HUES6 (cell line): ENCODE data around the gene PEAK1.
"Not testable (repeated sequence)": the region's sequence is repeated elsewhere in the genome, so short reads cannot be mapped to it uniquely, and the experiment has no call there.

Source experiments
- H3K27ac ChIP-seq: 2 replicates; pipeline ENCODE4 v1.7.0; 2013; ENCODE audit warnings: low read depth, mild to moderate bottlenecking, low read length, inconsistent platforms
- H3K27me3 ChIP-seq: 2 replicates; pipeline ENCODE4 v1.6.1; 2013; ENCODE audit warnings: low read length; ENCODE audit not compliant: control insufficient read depth, insufficient read depth
- H3K36me3 ChIP-seq: 2 replicates; pipeline ENCODE4 v1.6.1; 2013; ENCODE audit warnings: low read length; ENCODE audit not compliant: control insufficient read depth, insufficient read depth
- H3K4me1 ChIP-seq: 2 replicates; pipeline ENCODE4 v1.6.1; 2013; ENCODE audit warnings: low read length; ENCODE audit not compliant: control insufficient read depth, insufficient read depth
- H3K4me3 ChIP-seq: 2 replicates; pipeline ENCODE4 v1.5.1; 2013; ENCODE audit warnings: low read depth, low read length
- H3K9ac ChIP-seq: one replicate; pipeline ENCODE4 v1.6.1; 2013; ENCODE audit warnings: mild to moderate bottlenecking, low read length
- H3K9me3 ChIP-seq: 2 replicates; pipeline ENCODE4 v1.6.1; 2013; ENCODE audit warnings: low read depth, low read length; ENCODE audit not compliant: control insufficient read depth, insufficient read depth

Gene PEAK1

DNA sequence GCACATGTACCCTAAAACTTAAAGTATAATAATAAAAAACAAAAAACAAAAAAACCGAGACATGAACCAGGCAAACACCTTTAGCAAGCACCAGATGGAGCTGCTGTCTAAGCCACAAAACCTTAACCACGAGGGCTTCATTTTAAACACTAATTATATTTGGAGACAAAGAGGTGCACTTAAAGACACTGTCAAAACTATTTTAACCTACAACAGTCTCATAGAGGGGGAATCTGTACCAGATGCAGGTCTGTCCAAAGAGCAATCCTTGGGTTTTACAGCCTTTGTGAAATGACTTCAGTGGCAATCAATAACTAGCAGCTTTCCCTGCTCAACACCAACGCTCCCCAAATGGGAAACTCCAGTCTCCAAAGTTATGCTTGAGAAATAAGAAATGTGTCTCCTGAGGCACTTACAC lies 233.3 kb downstream of the PEAK1 start:
- no peaks in the 10 kb centered on the region for H3K9me3 ChIP-seq
- H3K4me1 ChIP-seq, result no peaks in the 10 kb centered on the region
- no peak overlapping the region for H3K9ac ChIP-seq

DNA sequence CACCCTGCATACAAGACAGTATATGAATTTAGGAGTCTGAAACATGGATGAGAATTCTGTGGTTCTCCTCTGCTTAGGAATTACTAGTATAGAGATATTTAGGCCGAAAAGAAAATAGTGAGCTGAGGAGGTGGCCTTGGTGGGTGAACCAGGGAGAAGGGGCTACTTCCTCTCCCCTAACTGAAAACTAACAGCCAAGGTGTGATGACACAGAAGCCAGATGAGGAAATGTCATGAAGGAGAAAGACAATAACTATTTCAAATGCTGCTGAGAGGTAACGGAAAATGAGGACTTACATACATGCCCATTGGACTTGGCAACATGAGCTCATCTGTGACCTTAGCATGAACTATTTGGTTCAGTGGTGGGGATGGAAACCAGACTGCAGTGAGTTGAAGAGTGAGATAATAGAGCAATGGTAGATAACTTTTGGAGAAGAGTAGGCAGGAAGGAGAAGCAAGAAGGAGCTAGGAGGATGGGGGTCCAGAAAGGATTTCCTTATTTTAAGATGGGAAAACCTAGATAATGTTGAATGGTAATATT lies 234.6 kb downstream of the PEAK1 start:
- no peaks in the 10 kb centered on the region for H3K27me3 ChIP-seq
- H3K27ac ChIP-seq, result no peak overlapping the region
- no peaks in the 10 kb centered on the region for H3K9me3 ChIP-seq
- no peaks in the 10 kb centered on the region for H3K4me1 ChIP-seq
- H3K9ac ChIP-seq, result no peak overlapping the region
- H3K4me3 ChIP-seq, result no peak overlapping the region
- no peaks in the 10 kb centered on the region for H3K36me3 ChIP-seq

More for the DNA sequence above, 233.3 kb downstream of the PEAK1 start:
- Histone ChIP-seq H3K4me3 (no peak overlapping the region), H3K27me3 (no peaks in the 10 kb centered on the region), H3K36me3 (no peaks in the 10 kb centered on the region), H3K27ac (no peak overlapping the region)

DNA sequence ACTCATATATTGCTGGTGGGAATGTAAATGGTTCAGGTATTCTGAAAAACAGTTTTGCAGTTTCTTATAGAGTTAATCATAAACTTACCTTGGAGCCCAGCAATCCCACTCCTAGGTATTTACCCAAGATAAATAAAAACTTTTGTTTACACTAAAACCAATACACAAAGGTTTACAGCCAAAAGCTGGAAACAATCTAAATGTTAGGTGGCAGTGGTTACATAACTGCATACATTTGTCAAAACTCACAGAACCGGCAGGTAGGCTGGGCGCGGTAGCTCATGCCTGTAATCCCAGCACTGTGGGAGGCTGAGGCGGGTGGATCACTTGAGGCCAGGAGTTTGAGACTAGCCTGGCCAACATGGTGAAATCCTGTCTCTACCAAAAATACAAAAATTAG lies 235.6 kb downstream of the PEAK1 start:
- not testable (repeated sequence) for H3K4me3 ChIP-seq, H3K36me3 ChIP-seq, H3K9ac ChIP-seq, H3K4me1 ChIP-seq, H3K9me3 ChIP-seq, H3K27me3 ChIP-seq, H3K27ac ChIP-seq

DNA sequence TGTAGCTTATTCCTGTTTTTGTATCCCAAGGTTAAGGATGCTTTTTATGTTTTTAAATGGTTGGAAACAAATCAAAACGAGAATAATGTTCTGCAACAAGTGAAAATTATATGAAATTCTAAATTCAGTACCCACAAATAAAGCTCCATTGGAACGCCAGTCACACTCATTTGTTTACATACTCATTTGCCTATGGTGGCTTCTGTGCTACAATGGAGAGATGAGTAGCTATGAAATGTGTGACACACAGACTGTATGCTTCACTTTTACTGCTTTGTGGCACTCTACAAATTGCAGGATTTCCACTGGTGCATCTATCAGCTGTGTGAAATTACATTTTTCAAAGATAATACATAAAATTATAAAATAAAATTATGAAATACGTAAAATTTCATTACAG lies 236.8 kb downstream of the PEAK1 start:
- Histone ChIP-seq H3K4me3 (no peak overlapping the region), H3K9ac (no peak overlapping the region), H3K4me1 (no peaks in the 10 kb centered on the region), H3K36me3 (no peaks in the 10 kb centered on the region), H3K27me3 (no peaks in the 10 kb centered on the region), H3K9me3 (no peaks in the 10 kb centered on the region), H3K27ac (no peak overlapping the region)

DNA sequence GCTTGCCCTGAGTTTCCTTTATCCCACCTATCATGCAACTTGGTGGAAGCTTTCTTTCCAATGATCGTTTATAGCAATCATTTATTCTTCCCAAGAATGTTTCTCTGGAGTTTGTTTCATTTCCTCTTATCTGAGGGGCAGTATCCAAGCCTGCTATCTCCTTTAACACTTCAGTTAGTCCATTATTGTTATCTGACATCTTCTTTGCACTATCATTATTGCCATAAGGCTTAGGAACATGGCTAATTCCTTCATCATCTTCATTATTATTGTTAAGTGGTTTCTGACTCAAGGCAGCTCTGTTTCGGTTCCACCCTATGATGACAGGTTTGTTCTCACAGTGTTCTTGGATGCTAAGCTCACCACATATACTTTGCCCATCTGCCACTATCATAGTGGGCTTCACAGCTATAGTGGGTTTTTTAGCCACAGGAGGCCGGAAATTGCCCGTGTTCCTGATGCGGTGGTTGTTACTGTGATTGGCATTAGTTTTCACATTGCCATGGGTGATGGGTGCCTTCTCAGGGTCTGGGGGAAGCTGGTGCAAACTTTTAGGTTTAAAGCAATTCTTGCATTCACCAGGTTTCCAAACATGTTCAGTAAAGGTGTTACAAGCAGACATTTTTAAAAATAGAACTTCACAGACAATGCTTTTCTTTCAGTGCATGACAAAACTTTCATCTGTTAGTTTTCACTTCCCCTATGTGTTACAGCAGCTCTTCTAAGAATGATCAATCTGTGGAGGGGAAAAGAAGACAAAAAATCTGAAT lies 238.4 kb downstream of the PEAK1 start:
- Histone ChIP-seq H3K9me3 (no peaks in the 10 kb centered on the region), H3K4me3 (no peak overlapping the region), H3K9ac (no peak overlapping the region), H3K27me3 (no peaks in the 10 kb centered on the region), H3K4me1 (no peaks in the 10 kb centered on the region), H3K36me3 (no peaks in the 10 kb centered on the region), H3K27ac (no peak overlapping the region)

DNA sequence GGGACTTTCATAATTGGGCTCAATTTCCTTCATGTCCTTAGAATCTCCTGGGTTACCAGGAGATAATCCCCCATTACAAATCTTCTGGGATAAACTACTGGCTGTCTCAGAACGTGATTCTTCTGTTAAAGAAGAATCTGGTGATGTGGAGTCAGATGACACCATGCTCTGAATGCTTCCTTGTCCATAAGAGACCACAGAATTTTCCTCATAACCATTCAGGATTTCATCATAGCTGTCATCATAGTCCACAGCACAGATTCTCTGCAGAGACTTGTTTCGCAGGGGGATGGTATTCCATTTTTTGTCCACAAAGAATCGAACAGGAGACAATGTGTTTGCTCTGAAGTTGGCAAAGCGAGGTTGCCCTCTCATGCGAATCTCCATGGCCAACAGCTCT lies 239.1 kb downstream of the PEAK1 start:
- H3K4me3 ChIP-seq, result no peak overlapping the region
- no peak overlapping the region for H3K9ac ChIP-seq
- H3K36me3 ChIP-seq, result no peaks in the 10 kb centered on the region
- no peak overlapping the region for H3K27ac ChIP-seq
- no peaks in the 10 kb centered on the region for H3K4me1 ChIP-seq
- no peaks in the 10 kb centered on the region for H3K9me3 ChIP-seq
- no peaks in the 10 kb centered on the region for H3K27me3 ChIP-seq

DNA sequence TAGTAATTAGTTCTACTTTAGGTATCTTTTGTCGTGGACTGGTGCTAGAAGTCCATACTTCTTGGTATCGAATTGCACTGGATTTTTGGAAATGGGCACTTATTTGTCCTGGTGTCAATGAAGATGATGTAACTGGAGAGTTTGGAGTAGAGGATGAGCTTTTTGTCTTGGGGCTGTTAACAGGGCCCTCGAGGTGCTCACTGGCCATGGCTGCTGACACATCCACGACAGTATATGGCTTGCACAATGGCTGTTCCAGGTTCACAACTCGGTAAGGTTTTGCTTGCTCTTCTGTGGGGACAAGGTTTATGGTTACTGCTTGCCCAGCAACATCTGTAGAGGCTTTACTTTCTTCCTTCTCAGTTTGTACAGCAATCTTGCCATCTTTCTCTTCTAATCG lies 239.6 kb downstream of the PEAK1 start:
- Histone ChIP-seq H3K9ac (no peak overlapping the region), H3K27me3 (no peaks in the 10 kb centered on the region), H3K27ac (no peak overlapping the region), H3K4me3 (no peak overlapping the region), H3K9me3 (no peaks in the 10 kb centered on the region), H3K36me3 (no peaks in the 10 kb centered on the region), H3K4me1 (no peaks in the 10 kb centered on the region)

DNA sequence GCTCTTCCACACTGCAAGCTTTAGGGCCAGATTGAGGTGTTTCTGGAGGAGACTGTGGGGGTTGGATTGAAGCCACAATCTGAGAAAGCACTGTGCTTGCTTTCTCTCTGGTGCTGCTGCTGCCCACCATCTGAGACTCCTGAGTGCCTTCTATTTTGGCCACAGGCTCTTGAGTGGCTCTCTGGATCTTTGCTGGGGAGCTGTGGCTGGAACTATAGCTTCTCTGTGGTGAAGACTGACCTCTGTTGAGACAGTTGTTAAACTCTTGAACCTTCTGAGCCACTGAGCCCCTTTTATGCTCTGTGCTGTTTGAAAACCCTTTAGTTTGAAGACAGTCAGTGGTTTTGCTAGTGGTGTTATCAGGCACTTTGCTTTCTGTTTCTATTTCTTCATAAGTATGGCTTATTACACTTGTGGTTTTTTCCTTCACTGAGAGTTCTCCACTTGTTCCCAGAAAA lies 240.3 kb downstream of the PEAK1 start:
- H3K27me3 ChIP-seq, result no peaks in the 10 kb centered on the region
- H3K27ac ChIP-seq, result no peak overlapping the region
- no peak overlapping the region for H3K4me3 ChIP-seq
- no peaks in the 10 kb centered on the region for H3K9me3 ChIP-seq
- H3K36me3 ChIP-seq, result no peaks in the 10 kb centered on the region
- H3K9ac ChIP-seq, result no peak overlapping the region
- H3K4me1 ChIP-seq, result no peaks in the 10 kb centered on the region

DNA sequence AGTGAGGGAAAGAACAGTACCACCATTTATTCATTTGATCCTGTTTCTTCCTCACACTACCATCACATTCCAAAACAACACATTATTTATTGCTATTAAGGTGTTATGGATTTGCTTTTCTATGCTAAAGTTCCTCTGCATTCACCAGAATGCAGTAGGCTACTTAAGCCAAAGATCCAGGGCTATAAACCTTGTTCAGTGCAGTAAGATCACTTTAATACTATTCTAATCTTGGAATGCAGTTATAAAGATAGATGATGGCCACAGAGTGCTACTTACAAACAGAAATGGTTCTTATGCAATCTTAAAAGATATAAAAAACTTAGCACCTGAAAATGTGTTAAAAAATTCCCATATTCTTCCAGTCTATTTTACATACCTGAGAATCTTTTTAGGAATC lies 241.5 kb downstream of the PEAK1 start:
- Histone ChIP-seq H3K9me3 (no peaks in the 10 kb centered on the region), H3K4me1 (no peaks in the 10 kb centered on the region), H3K9ac (no peak overlapping the region), H3K27ac (no peak overlapping the region), H3K27me3 (no peaks in the 10 kb centered on the region), H3K36me3 (no peaks in the 10 kb centered on the region), H3K4me3 (no peak overlapping the region)

DNA sequence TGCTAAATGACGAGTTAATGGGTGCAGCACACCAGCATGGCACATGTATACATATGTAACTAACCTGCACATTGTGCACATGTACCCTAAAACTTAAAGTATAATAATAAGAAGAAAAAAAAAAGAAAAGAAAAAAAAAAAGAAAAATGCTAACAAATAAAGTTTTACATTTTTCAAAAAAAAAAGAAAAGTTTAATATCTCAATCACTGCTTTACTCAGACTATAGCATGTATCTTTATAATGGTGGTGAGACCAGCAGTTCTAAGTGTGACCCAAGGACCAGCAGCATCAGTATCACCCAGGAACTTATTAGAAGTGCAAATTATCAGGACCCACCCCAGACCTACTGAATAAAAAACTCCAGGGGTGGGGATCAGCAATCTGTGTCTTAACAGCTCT lies 243.8 kb downstream of the PEAK1 start:
- H3K27ac ChIP-seq, H3K9ac ChIP-seq, H3K9me3 ChIP-seq, H3K4me1 ChIP-seq, H3K4me3 ChIP-seq, H3K36me3 ChIP-seq, H3K27me3 ChIP-seq: not testable (repeated sequence)

DNA sequence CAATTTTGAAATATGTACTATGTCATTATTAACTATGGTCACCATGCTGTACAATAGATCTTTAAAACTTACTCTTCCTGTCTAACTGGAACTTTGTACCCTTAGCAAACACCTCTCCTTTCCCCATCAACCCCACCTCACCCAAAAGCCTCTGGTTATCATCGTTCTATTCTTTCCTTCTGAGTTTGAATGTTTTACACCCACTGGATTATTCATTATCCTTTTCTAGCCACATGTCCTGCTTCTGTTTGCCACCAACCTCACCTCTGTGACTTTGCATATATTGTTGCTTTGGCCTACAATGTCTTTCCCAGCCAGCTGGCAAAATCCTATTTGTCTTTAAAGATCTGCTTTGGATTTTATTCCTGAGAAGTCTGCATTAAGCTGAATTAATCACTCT lies 246.4 kb downstream of the PEAK1 start:
- Histone ChIP-seq H3K9ac (no peak overlapping the region), H3K27me3 (no peaks in the 10 kb centered on the region), H3K4me3 (no peak overlapping the region), H3K36me3 (no peaks in the 10 kb centered on the region), H3K4me1 (no peaks in the 10 kb centered on the region), H3K9me3 (no peaks in the 10 kb centered on the region), H3K27ac (no peak overlapping the region)
